GM19455 (cell line): ENCODE measurements around the gene LHFPL2.
"Not testable (repeated sequence)": the region's sequence is repeated elsewhere in the genome, so short reads cannot be mapped to it uniquely, and the experiment has no call there.

Experiments
- ATAC-seq: cut with Tn5 transposase; IDR thresholded peaks from one replicate; pipeline ENCODE4 v1.9.1; 2021; ENCODE audit not compliant: unreplicated experiment

The LHFPL2 gene

DNA sequence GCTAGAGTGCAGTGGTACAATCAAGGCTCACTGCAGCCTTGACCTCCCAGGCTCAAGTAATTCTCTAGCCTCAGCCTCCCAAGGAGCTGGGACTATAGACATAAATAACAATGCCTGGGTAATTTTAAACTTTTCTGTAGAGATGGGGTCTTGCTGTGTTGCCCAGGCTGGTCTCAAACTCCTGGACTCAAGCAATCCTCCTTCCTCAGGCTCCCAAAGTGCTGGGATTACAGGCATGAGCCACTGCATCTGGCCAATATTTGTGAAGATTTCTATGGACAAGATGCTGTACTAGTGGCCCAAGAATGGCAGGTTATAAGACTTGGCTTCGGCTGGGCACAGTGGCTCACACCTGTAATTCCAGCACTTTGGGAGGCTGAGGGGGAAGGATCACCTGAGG is 18.4 kb upstream of the LHFPL2 start:
- ATAC-seq: not testable (repeated sequence)

DNA sequence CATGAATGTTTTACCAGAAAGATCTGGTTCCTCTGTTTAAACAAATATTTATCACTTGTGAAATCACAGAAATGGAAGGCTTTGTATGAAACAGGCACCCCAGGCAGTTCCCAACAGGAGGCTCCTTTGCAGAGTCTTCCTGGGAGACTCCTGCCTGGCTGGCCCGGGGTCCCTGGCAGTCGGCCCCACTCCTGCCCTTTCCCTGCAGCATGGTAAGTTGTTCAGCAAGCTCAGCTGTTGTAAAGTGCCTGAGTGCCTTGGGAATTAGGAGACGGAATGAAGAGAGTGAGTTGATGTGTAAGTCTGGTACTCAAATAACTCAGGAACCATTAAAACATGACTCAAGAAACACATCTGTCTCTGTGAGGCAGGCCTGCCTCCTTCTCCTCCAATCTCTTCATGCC is 17.5 kb upstream of the LHFPL2 start:
- no peak for ATAC-seq

GRCh38 chr5:78665534-78665933 is 17.0 kb upstream of the LHFPL2 start:
- no peak for ATAC-seq

- no peak for ATAC-seq
Observed at GRCh38 chr5:78662323-78662722, 13.8 kb upstream of the LHFPL2 start.

DNA sequence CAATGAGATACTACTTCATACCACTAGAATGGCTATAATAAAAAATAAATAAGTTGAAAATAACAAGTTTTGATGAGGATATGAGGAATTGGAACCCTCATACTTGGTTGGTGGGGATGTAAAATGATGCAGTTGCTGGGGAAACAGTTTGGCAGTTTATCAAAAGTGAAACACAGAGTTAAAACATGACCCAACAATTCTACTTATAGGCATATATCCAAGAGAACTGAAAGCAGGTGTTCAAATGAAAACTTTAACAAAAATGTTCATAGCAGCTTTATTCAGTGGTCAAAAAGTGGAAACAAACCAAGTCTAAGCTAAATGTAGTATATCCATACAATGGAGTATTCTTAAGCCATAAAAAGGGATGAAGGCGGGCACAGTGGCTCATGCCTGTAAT is 13.1 kb upstream of the LHFPL2 start:
- ATAC-seq: peak; percentile 69

GRCh38 chr5:78661044-78661443 is 12.5 kb upstream of the LHFPL2 start:
- peak; percentile 22 for ATAC-seq

DNA sequence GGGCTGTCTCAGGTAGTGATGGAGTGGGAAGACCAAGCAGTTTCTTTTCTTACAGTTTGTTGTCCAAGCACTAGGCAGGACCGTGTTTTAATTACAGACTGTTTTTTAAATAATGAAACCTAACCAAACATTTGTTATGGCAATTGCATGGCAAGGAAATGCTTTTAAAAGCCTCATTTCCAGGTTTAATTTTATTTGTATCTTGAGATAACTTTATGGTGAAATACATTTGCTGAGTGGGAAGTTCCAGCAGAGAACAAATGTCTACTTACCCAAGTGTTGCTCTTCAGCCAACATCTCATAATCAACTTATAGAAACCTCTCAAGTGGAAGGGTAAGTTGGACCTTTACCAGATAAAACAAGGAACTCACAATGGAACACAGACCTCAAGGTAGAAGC is 11.8 kb upstream of the LHFPL2 start:
- no peak for ATAC-seq

GRCh38 chr5:78659714-78660113 is 11.1 kb upstream of the LHFPL2 start:
- ATAC-seq: no peak

DNA sequence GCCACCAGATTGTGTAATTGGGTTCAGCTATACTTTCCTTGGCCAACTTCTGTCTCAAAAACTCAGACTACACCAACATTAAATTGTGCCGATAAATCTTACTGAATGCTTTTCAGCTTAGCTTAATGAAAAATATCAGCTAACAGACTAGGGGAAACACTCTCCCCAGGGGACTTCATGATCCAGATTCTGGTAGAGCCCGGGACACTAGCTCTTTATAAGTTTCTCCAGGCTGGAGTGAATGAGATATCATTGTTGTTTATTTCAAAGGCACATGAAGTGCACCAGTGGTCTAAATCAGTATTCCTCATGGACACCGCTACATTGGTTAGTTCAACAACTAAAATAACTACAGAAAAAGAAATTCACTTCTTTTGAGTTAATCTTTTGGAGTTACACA is 10.5 kb upstream of the LHFPL2 start:
- no peak for ATAC-seq

- no peak for ATAC-seq
Observed at GRCh38 chr5:78657201-78657600, 8.6 kb upstream of the LHFPL2 start.

DNA sequence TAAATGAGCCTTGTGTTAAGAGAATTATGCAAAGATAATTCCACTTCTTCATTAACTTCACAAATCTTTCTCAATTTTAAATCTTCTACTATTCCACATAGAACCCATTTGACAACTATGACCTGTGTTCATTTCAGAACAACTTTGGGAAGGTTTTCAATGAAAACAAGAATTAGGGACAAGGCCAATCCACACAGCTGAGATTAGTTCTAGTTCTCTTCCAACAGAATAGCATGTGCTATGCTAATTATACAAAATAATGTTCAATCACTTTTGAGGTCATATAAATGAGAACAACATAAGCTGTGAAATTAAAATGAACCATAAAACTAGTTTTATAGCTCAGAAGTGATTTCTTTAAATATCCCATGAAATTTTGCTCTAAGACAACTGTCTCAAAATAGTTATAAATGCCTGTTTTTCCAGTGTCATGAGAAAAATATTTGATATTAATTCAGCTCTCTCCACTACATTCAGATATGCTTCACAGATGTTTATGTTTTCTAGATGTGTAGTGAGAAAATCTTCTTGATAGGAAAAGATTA is 7.2 kb upstream of the LHFPL2 start:
- ATAC-seq: no peak

DNA sequence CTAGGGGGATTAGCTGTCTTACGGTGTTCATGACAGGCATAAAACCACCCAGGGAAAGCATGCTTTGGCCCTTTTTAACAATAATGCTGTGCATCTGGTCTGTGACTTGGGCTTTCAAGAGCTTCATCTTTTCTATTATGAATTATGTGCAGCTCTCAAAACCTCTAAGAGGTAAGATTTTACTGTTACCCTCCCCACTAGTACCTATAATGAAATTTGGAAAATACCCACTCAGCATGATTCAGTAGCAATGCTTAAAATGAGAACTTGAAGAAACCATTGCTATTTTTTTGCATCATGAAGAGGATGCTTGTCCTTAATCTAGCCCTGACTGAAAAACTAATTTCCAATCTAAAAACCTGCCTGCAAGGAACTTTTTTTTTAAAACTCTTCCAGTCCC is 5.8 kb upstream of the LHFPL2 start:
- no peak for ATAC-seq

- no peak for ATAC-seq
Observed at GRCh38 chr5:78653681-78654366, 5.3 kb upstream of the LHFPL2 start.

- no peak for ATAC-seq
Observed at GRCh38 chr5:78653031-78653430, 4.5 kb upstream of the LHFPL2 start.

DNA sequence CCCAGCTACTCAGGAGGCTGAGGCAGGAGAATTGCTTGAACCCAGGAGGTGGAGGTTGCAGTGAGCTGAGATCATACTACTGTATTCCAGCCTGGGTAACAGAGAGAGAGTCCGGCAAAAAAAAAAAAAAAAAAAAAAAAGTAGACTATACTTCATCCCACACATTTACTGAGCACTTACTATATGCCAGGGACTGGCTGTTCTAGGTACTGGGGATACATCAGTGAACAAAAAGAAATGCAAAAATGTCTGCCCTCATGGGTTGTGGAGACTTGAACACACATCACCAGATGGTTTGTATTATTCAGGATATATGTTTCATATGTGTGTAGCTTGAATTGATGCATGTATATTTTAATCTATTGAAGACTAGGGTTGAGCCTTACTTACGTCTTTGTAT is 2.9 kb upstream of the LHFPL2 start:
- no peak for ATAC-seq

- ATAC-seq: no peak
Observed at GRCh38 chr5:78650531-78650930, 2.0 kb upstream of the LHFPL2 start.

- ATAC-seq: no peak
Observed at GRCh38 chr5:78649861-78650496, 1.4 kb upstream of the LHFPL2 start.

GRCh38 chr5:78649211-78649695 is 681 bp upstream of the LHFPL2 start:
- ATAC-seq: no peak

GRCh38 chr5:78647838-78648358 is 674 bp downstream of the LHFPL2 start:
- ATAC-seq: peak; percentile 31

GRCh38 chr5:78647351-78647818 is 1.2 kb downstream of the LHFPL2 start:
- ATAC-seq: no peak

GRCh38 chr5:78644741-78645300 is 3.8 kb downstream of the LHFPL2 start:
- no peak for ATAC-seq

GRCh38 chr5:78644129-78644528 is 4.4 kb downstream of the LHFPL2 start:
- no peak for ATAC-seq
